SK-N-SH (cell line): ENCODE measurements around the gene MTMR11.
A peak's percentile ranks its signal among the peaks of the same experiment; 100 is the strongest.

Experiments
- CTCF ChIP-seq: fragments of 200-600 bp; sonication (generic); IDR thresholded peaks from 2 replicates; pipeline ENCODE4 v1.6.1; 2017; ENCODE audit warnings: antibody characterized with exemption, mild to moderate bottlenecking, moderate library complexity
- GABPA ChIP-seq: IDR thresholded peaks from 2 replicates; pipeline ENCODE4 v1.4.0; 2012; ENCODE audit warnings: low read depth, mild to moderate bottlenecking
- IRF3 ChIP-seq: fragments of 150-350 bp; IDR thresholded peaks from 2 replicates; pipeline ENCODE4 v1.6.1; 2016; ENCODE audit warnings: mild to moderate bottlenecking, low read depth, low read length
- MXI1 ChIP-seq: IDR thresholded peaks from 2 replicates; pipeline ENCODE4 v1.6.1; 2012; ENCODE audit warnings: mild to moderate bottlenecking, low read depth, low read length, improper control_type of control experiment
- POLR2AphosphoS5 ChIP-seq: IDR thresholded peaks from 2 replicates; pipeline ENCODE4 v1.6.1; 2012; ENCODE audit warnings: low read depth, low read length
- REST ChIP-seq: IDR thresholded peaks from 2 replicates; pipeline ENCODE4 v1.6.1; 2012; ENCODE audit warnings: mild to moderate bottlenecking, low read depth, low read length, moderate library complexity
- YY1 ChIP-seq: IDR thresholded peaks from 2 replicates; pipeline ENCODE4 v1.4.0; 2012; ENCODE audit warnings: low read depth, mild to moderate bottlenecking
- TF ChIP-seq, protein P1 (sequence below): IDR thresholded peaks from 2 replicates; pipeline ENCODE4; 2012

- TF ChIP-seq REST (no peak), POLR2AphosphoS5 (no peak), IRF3 (no peak), YY1 (no peak), GABPA (no peak), CTCF (no peak), MXI1 (no peak)
- TF ChIP-seq, protein P1, sequence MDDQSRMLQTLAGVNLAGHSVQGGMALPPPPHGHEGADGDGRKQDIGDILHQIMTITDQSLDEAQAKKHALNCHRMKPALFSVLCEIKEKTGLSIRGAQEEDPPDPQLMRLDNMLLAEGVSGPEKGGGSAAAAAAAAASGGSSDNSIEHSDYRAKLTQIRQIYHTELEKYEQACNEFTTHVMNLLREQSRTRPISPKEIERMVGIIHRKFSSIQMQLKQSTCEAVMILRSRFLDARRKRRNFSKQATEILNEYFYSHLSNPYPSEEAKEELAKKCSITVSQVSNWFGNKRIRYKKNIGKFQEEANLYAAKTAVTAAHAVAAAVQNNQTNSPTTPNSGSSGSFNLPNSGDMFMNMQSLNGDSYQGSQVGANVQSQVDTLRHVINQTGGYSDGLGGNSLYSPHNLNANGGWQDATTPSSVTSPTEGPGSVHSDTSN, result peak; percentile 60
Observed at GRCh38 chr1:149884433-149885338, 52.0 kb downstream of the MTMR11 start.
